ENCODE results near the gene ZDHHC17.

The ZDHHC17 gene

GRCh38 chr12:76813972-76814371 is 50.1 kb downstream of the ZDHHC17 start:
- TF ChIP-seq, protein P1, sequence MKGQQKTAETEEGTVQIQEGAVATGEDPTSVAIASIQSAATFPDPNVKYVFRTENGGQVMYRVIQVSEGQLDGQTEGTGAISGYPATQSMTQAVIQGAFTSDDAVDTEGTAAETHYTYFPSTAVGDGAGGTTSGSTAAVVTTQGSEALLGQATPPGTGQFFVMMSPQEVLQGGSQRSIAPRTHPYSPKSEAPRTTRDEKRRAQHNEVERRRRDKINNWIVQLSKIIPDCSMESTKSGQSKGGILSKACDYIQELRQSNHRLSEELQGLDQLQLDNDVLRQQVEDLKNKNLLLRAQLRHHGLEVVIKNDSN (IDR thresholded peaks at IDR 0.05), result no peak
- TF ChIP-seq TCF12 (IDR thresholded peaks at IDR 0.05; ENCODE audit: low read depth), result no peak
- TF ChIP-seq, protein P2, sequence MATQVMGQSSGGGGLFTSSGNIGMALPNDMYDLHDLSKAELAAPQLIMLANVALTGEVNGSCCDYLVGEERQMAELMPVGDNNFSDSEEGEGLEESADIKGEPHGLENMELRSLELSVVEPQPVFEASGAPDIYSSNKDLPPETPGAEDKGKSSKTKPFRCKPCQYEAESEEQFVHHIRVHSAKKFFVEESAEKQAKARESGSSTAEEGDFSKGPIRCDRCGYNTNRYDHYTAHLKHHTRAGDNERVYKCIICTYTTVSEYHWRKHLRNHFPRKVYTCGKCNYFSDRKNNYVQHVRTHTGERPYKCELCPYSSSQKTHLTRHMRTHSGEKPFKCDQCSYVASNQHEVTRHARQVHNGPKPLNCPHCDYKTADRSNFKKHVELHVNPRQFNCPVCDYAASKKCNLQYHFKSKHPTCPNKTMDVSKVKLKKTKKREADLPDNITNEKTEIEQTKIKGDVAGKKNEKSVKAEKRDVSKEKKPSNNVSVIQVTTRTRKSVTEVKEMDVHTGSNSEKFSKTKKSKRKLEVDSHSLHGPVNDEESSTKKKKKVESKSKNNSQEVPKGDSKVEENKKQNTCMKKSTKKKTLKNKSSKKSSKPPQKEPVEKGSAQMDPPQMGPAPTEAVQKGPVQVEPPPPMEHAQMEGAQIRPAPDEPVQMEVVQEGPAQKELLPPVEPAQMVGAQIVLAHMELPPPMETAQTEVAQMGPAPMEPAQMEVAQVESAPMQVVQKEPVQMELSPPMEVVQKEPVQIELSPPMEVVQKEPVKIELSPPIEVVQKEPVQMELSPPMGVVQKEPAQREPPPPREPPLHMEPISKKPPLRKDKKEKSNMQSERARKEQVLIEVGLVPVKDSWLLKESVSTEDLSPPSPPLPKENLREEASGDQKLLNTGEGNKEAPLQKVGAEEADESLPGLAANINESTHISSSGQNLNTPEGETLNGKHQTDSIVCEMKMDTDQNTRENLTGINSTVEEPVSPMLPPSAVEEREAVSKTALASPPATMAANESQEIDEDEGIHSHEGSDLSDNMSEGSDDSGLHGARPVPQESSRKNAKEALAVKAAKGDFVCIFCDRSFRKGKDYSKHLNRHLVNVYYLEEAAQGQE (IDR thresholded peaks at IDR 0.05; ENCODE audit: low read depth), result no peak
- TF ChIP-seq EP300 (IDR thresholded peaks at IDR 0.05; ENCODE audit: borderline replicate concordance), result no peak
- TF ChIP-seq FOXM1 (IDR thresholded peaks at IDR 0.05; ENCODE audit: borderline replicate concordance, low read depth), result no peak
- no peak for TF ChIP-seq CEBPB (IDR thresholded peaks at IDR 0.05)
- TF ChIP-seq RAD21 (IDR thresholded peaks at IDR 0.05; ENCODE audit: low read depth), result no peak
- TF ChIP-seq CREB1 (IDR thresholded peaks at IDR 0.05; ENCODE audit: low read depth), result no peak
- no peak for TF ChIP-seq ZBTB7A (IDR thresholded peaks at IDR 0.05; ENCODE audit: low read depth)
- TF ChIP-seq TEAD4 (IDR thresholded peaks at IDR 0.05), result no peak

GRCh38 chr12:76820888-76821482 is 57.1 kb downstream of the ZDHHC17 start:
- no peak for TF ChIP-seq ZBTB7A (IDR thresholded peaks at IDR 0.05; ENCODE audit: low read depth)
- peak; percentile 55 for TF ChIP-seq RAD21 (IDR thresholded peaks at IDR 0.05; ENCODE audit: low read depth)
- no peak for TF ChIP-seq YY1 (IDR thresholded peaks at IDR 0.05; ENCODE audit: low read depth)
- peak; percentile 31; the same call in 1 of the 2 replicates for TF ChIP-seq TEAD4 (IDR thresholded peaks at IDR 0.05)
- TF ChIP-seq, protein P3, sequence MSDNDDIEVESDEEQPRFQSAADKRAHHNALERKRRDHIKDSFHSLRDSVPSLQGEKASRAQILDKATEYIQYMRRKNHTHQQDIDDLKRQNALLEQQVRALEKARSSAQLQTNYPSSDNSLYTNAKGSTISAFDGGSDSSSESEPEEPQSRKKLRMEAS (IDR thresholded peaks at IDR 0.05), result no peak

- no peak for TF ChIP-seq EP300 (IDR thresholded peaks at IDR 0.05; ENCODE audit: borderline replicate concordance)
- TF ChIP-seq, protein P3 (IDR thresholded peaks at IDR 0.05), result no peak
- TF ChIP-seq, protein P2 (IDR thresholded peaks at IDR 0.05; ENCODE audit: low read depth), result no peak
- TF ChIP-seq EGR1 (IDR thresholded peaks at IDR 0.05), result no peak
- no peak for TF ChIP-seq CEBPB (IDR thresholded peaks at IDR 0.05)
- TF ChIP-seq NFIC (IDR thresholded peaks at IDR 0.05), result no peak
- no peak for TF ChIP-seq YY1 (IDR thresholded peaks at IDR 0.05; ENCODE audit: low read depth)
- no peak for TF ChIP-seq RAD21 (IDR thresholded peaks at IDR 0.05; ENCODE audit: low read depth)
- TF ChIP-seq TAF1 (IDR thresholded peaks at IDR 0.05; ENCODE audit: low read depth), result no peak
- no peak for TF ChIP-seq CREB1 (IDR thresholded peaks at IDR 0.05; ENCODE audit: low read depth)
- TF ChIP-seq TEAD4 (IDR thresholded peaks at IDR 0.05), result no peak
- no peak for TF ChIP-seq FOXM1 (IDR thresholded peaks at IDR 0.05; ENCODE audit: borderline replicate concordance, low read depth)
- TF ChIP-seq, protein P1 (IDR thresholded peaks at IDR 0.05), result no peak
- TF ChIP-seq ZBTB7A (IDR thresholded peaks at IDR 0.05; ENCODE audit: low read depth), result no peak
- TF ChIP-seq TCF12 (IDR thresholded peaks at IDR 0.05; ENCODE audit: low read depth), result no peak
These were observed 66.5 kb downstream of the ZDHHC17 start for GRCh38 chr12:76830436-76830835.

DNA sequence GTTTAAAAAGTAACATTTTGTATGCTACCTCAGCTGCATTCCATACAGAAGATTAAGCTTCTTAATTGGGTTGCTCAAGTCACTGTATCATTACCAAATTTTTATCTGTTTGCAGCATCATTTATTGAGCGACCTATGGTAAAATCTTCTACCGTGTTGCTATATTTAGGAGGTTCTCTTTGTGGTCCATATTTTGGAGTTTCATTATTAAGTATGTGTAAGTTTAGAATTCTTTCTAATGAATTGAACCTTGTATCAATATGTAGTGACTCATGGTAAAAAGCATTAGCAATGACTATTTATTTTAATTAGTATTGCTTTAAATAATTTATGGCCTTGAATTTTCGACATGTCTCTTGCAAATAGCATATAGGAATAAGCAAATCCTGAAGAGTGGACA is 72.7 kb downstream of the ZDHHC17 start:
- TF ChIP-seq TCF12 (IDR thresholded peaks at IDR 0.05; ENCODE audit: low read depth) (no peak), FOXM1 (IDR thresholded peaks at IDR 0.05; ENCODE audit: borderline replicate concordance, low read depth) (no peak), TEAD4 (IDR thresholded peaks at IDR 0.05) (no peak), YY1 (IDR thresholded peaks at IDR 0.05; ENCODE audit: low read depth) (no peak), NFIC (IDR thresholded peaks at IDR 0.05) (no peak), CEBPB (IDR thresholded peaks at IDR 0.05) (no peak)
- TF ChIP-seq, protein P2 (IDR thresholded peaks at IDR 0.05; ENCODE audit: low read depth), result no peak

- TF ChIP-seq YY1 (IDR thresholded peaks at IDR 0.05; ENCODE audit: low read depth), result no peak
- no peak for TF ChIP-seq ZBTB7A (IDR thresholded peaks at IDR 0.05; ENCODE audit: low read depth)
- TF ChIP-seq RAD21 (IDR thresholded peaks at IDR 0.05; ENCODE audit: low read depth), result no peak
- TF ChIP-seq CEBPB (IDR thresholded peaks at IDR 0.05), result no peak
- TF ChIP-seq, protein P2 (IDR thresholded peaks at IDR 0.05; ENCODE audit: low read depth), result no peak
- no peak for TF ChIP-seq EGR1 (IDR thresholded peaks at IDR 0.05)
- TF ChIP-seq FOXM1 (IDR thresholded peaks at IDR 0.05; ENCODE audit: borderline replicate concordance, low read depth), result no peak
- TF ChIP-seq CREB1 (IDR thresholded peaks at IDR 0.05; ENCODE audit: low read depth), result no peak
- TF ChIP-seq, protein P1 (IDR thresholded peaks at IDR 0.05), result no peak
These were observed 83.3 kb downstream of the ZDHHC17 start for GRCh38 chr12:76847260-76847659.

Data from Ishikawa (cell line).